HG03097 (cell line): ENCODE data around the gene ZNF48.
A peak's percentile ranks its signal among the peaks of the same experiment; 100 is the strongest.

Experiments used
- ATAC-seq: cut with Tn5 transposase; IDR thresholded peaks from one replicate; pipeline ENCODE4 v1.9.1; 2021; ENCODE audit not compliant: unreplicated experiment, low FRiP score

The ZNF48 gene

GRCh38 chr16:30358577-30358936, 36.7 kb upstream of the ZNF48 start:
- no peak for ATAC-seq

GRCh38 chr16:30358990-30359870, 36.0 kb upstream of the ZNF48 start:
- ATAC-seq: no peak

- ATAC-seq: no peak
These were observed 35.4 kb upstream of the ZNF48 start for GRCh38 chr16:30359871-30360170.

- no peak for ATAC-seq
These were observed 34.0 kb upstream of the ZNF48 start for GRCh38 chr16:30361180-30361579.

GRCh38 chr16:30365200-30365599, 30.0 kb upstream of the ZNF48 start:
- ATAC-seq: no peak

- no peak for ATAC-seq
These were observed 28.7 kb upstream of the ZNF48 start for GRCh38 chr16:30366511-30366910.

GRCh38 chr16:30367349-30368009, 27.7 kb upstream of the ZNF48 start:
- no peak for ATAC-seq

GRCh38 chr16:30368122-30368791, 27.0 kb upstream of the ZNF48 start:
- no peak for ATAC-seq

- ATAC-seq: no peak
These were observed 26.5 kb upstream of the ZNF48 start for GRCh38 chr16:30368792-30369090.

GRCh38 chr16:30369091-30369937, 25.9 kb upstream of the ZNF48 start:
- no peak for ATAC-seq

- ATAC-seq: peak; percentile 9
These were observed 25.2 kb upstream of the ZNF48 start for GRCh38 chr16:30369938-30370455.

GRCh38 chr16:30370456-30371247, 24.6 kb upstream of the ZNF48 start, which contains the start of gene TBC1D10B:
TBC1D10B (minus strand) TSS chr16:30370494; CDS start chr16:30370183, 311 bp downstream.
- ATAC-seq: peak; percentile 72

- no peak for ATAC-seq
These were observed 23.9 kb upstream of the ZNF48 start for GRCh38 chr16:30371248-30371816.

GRCh38 chr16:30372038-30372712, 23.0 kb upstream of the ZNF48 start:
- no peak for ATAC-seq

GRCh38 chr16:30372725-30373124, 22.5 kb upstream of the ZNF48 start:
- ATAC-seq: no peak

- ATAC-seq: no peak
These were observed 20.7 kb upstream of the ZNF48 start, which contains the start of gene MYL11 for GRCh38 chr16:30374538-30374937. MYL11 (plus strand) TSS chr16:30374802; CDS start chr16:30374858, 56 bp downstream.

GRCh38 chr16:30375864-30376263, 19.4 kb upstream of the ZNF48 start:
- no peak for ATAC-seq

GRCh38 chr16:30376461-30376902, 18.7 kb upstream of the ZNF48 start:
- ATAC-seq: no peak
